Vagina (tissue), 2 donors: ENCODE measurements around the gene POGLUT2. TPM values are rescaled to one million over a fixed set of nuclear protein-coding genes. Genes with fewer than 3 reads are reported as not detected.

ENCODE experiments used
- DNase-seq, 2 donors: peaks; one replicate each; pipeline ENCODE4 v3.0.0-alpha.2; 2017; ENCODE audit errors: extremely low spot score in 2 of 2
- H3K27ac ChIP-seq: fragments of 200-600 bp; sonication (generic); one replicate; pipeline ENCODE4 v1.5.1; 2019
- H3K27me3 ChIP-seq: fragments of 200-600 bp; sonication (generic); one replicate; pipeline ENCODE4 v1.5.1; 2019
- H3K36me3 ChIP-seq, 2 donors: fragments of 200-600 bp; sonication (generic); one replicate each; pipeline ENCODE4 v1.5.1; 2017 to 2019
- H3K4me1 ChIP-seq: fragments of 200-600 bp; sonication (generic); one replicate; pipeline ENCODE4 v1.5.1; 2019
- H3K4me3 ChIP-seq, 2 donors: fragments of 200-600 bp; sonication (generic); 1 replicate in 1 of 2; 2 replicates in 1 of 2; pipeline ENCODE4 v1.5.1; 2016 to 2019
- H3K9me3 ChIP-seq: fragments of 200-600 bp; sonication (generic); one replicate; pipeline ENCODE4 v1.5.1; 2019
- POLR2A ChIP-seq, 2 donors: fragments of 450-650 bp; IDR thresholded peaks; one replicate each; pipeline ENCODE4 v1.6.1; 2017; ENCODE audit warnings: antibody characterized with exemption in 2 of 2, mild to moderate bottlenecking in 2 of 2, moderate library complexity in 2 of 2
- POLR2AphosphoS5 ChIP-seq, 2 donors: sonication (generic); formaldehyde crosslinking; IDR thresholded peaks; one replicate each; pipeline ENCODE4 v1.9.0; 2017; ENCODE audit warnings: antibody characterized with exemption in 2 of 2, mild to moderate bottlenecking in 2 of 2, low read depth in 1 of 2; ENCODE audit not compliant: insufficient read depth in 1 of 2
- intact Hi-C: fragments of 100-400 bp; cut with DNase I; formaldehyde crosslinking; loops from one replicate; pipeline ENCODE4 v1.15.1; 2023
- total RNA-seq: library from RNA; depleted of rRNA; stranded (reverse); fragments of >200 nt; gene quantifications from one replicate; pipeline ENCODE4 v1.2.3, GENCODE V29; 2016
- TF ChIP-seq, protein P1 (sequence below), 3 experiments: fragments of 450-650 bp in 2 of 3; fragments of 200-600 bp in 1 of 3; sonication (generic) in 1 of 3; IDR thresholded peaks; one replicate each; pipeline ENCODE4 v1.5.1; 2017 to 2019; ENCODE audit warnings: antibody characterized with exemption in 3 of 3, mild to moderate bottlenecking in 2 of 3, moderate library complexity in 2 of 3

POGLUT2 gene
- total RNA-seq, 1 donor from 2014 or later: 5.4 TPM

DNA sequence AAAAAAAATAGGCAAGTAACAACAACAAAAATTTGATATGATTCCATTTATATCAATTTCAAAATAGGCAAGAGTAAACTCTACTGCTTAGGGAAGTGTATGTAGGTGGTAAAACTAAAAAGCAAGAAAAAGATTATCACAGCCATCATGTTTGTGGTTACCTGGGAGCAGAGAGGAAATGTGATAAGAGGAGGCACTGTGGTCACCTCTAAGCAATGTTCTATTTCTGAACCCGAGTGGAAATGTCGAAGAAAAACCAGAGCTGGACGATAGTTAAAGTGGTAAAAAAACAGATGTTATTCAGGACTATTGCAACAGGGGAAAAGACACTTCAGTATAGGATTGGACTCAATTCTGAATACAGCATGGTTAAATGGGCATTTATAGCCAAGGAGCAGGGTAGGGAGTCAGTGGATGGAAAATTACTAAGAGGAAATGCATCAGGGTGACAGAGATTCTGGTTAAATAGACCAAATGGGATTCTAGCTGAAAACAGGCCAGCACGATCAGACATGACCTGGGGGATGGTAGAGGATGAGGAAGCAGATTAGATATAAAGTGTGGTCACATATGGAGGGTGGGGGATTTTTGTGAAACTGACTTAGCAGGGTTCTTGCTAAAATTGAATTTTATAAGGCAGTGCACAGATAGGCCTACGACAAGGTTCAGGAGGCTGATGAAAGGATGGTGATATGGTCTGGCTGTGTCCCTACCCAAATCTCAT lies 19.2 kb downstream of the POGLUT2 start:
- intact Hi-C loops: no loop called here
- no peak for DNase-seq
- Histone ChIP-seq H3K9me3 (no peaks in the 10 kb centered on the region), H3K4me3 (no peak overlapping the region), H3K4me1 (no peaks in the 10 kb centered on the region), H3K27me3 (no peaks in the 10 kb centered on the region), H3K36me3 (no peaks in the 10 kb centered on the region), H3K27ac (no peak overlapping the region)
- TF ChIP-seq, protein P1, sequence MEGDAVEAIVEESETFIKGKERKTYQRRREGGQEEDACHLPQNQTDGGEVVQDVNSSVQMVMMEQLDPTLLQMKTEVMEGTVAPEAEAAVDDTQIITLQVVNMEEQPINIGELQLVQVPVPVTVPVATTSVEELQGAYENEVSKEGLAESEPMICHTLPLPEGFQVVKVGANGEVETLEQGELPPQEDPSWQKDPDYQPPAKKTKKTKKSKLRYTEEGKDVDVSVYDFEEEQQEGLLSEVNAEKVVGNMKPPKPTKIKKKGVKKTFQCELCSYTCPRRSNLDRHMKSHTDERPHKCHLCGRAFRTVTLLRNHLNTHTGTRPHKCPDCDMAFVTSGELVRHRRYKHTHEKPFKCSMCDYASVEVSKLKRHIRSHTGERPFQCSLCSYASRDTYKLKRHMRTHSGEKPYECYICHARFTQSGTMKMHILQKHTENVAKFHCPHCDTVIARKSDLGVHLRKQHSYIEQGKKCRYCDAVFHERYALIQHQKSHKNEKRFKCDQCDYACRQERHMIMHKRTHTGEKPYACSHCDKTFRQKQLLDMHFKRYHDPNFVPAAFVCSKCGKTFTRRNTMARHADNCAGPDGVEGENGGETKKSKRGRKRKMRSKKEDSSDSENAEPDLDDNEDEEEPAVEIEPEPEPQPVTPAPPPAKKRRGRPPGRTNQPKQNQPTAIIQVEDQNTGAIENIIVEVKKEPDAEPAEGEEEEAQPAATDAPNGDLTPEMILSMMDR (IDR thresholded peaks at IDR 0.05): no peak
- TF ChIP-seq POLR2A (IDR thresholded peaks at IDR 0.05) (no peak), POLR2AphosphoS5 (IDR thresholded peaks at IDR 0.05; ENCODE audit: insufficient read depth in 1 of 2, low read depth in 1 of 2) (no peak)

DNA sequence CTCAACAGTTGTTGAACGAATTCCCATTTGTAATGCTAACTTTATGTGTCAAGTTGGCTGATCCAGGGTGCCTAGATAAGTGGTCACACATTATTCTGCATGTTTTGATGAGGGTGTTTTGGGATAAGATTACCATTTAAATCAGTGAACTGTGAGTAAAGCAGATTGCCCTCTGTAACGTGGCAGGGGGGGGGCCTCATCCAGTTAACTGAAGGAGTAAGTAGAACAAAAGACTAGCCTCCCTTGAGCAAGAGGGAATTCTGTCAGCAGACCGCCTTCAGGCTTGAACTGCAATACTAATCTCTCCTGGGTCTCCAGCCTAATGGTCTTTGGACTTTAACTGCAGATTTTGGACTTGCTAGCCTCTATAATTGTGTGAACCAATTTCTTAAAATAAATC lies 21.0 kb downstream of the POGLUT2 start:
- Histone ChIP-seq H3K36me3 (no peaks in the 10 kb centered on the region), H3K4me1 (peaks cover 10% of the 10 kb centered on the region), H3K9me3 (no peaks in the 10 kb centered on the region), H3K27ac (no peak overlapping the region), H3K4me3 (no peak overlapping the region), H3K27me3 (no peaks in the 10 kb centered on the region)
- no peak for DNase-seq
- TF ChIP-seq POLR2AphosphoS5 (IDR thresholded peaks at IDR 0.05; ENCODE audit: insufficient read depth in 1 of 2, low read depth in 1 of 2) (no peak), POLR2A (IDR thresholded peaks at IDR 0.05) (no peak)
- TF ChIP-seq, protein P1 (IDR thresholded peaks at IDR 0.05): no peak
- intact Hi-C loops: no loop called here

DNA sequence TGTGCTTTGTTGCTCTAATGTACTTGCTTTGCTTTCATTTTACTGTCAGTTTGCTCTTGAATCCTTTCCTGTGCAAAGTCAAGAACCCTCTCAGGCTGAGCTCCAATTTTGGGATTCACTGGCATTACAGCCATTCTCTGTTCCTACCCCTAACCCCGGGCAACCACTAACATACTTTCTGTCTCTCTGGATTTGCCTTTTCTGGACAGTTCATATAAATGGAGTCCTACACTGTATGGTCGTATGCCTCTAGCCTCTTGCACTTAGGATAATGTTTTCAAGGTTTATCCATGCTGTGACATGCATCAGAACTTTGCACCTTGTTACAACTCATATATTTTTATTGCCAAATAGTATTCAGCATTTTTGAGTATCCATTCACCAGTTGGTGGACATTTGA lies 22.5 kb downstream of the POGLUT2 start:
- Histone ChIP-seq H3K4me3 (no peak overlapping the region), H3K9me3 (no peaks in the 10 kb centered on the region), H3K27ac (no peak overlapping the region), H3K27me3 (no peaks in the 10 kb centered on the region), H3K4me1 (peaks cover 16% of the 10 kb centered on the region), H3K36me3 (no peaks in the 10 kb centered on the region)
- TF ChIP-seq POLR2AphosphoS5 (IDR thresholded peaks at IDR 0.05; ENCODE audit: insufficient read depth in 1 of 2, low read depth in 1 of 2) (no peak), POLR2A (IDR thresholded peaks at IDR 0.05) (no peak)
- TF ChIP-seq, protein P1 (IDR thresholded peaks at IDR 0.05): no peak
- intact Hi-C loops: no loop called here
- no peak for DNase-seq

DNA sequence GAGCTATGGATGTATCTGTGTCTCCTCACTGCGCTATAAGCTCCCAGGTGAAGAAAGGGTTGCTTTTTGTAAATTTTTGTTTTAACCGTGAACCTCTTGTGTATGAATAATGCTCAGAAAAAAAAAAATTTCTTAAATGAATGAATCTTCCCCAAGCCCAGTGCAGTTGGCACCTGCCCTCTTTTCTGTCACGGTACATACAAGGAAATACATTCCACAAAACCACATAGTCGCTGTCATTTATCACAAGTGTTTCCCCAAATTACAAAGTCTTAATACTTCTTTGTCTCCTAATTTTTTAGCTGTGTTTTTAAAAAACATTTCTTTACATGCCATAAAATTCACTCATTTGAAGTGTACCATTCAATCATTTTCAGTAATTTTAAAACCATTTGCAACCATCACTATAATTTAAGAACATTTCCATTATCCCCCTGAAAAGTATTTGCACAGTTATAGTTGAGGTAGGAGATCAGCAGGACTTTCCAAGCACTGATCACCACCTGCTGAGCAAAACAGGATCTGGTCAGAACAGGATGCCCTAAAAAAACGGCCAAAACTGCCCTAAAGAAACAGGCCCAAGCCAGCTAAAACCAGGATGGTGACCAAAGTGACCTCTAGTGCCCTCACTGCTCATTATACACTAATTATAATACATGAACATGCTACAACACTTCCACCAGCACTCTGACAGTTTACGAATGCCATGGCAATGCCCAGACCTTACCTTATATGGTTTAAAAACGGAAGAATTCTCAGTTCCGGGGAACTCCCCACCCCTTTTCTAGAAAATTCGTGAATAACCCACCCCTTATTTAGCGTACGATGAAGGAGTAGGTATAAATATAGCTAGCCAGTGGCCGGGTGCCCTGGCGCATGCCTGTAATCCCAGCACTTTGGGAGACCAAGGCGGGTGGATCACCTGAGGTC lies 23.9 kb downstream of the POGLUT2 start:
- H3K27ac ChIP-seq: no peak overlapping the region
- peaks cover 16% of the 10 kb centered on the region for H3K4me1 ChIP-seq
- no peaks in the 10 kb centered on the region for H3K36me3 ChIP-seq
- TF ChIP-seq POLR2AphosphoS5 (IDR thresholded peaks at IDR 0.05; ENCODE audit: insufficient read depth in 1 of 2, low read depth in 1 of 2): no peak
- no peak for TF ChIP-seq POLR2A (IDR thresholded peaks at IDR 0.05)
- TF ChIP-seq, protein P1 (IDR thresholded peaks at IDR 0.05): no peak
- no peak for DNase-seq
- intact Hi-C loops: no loop called here
- no peaks in the 10 kb centered on the region for H3K27me3 ChIP-seq
- H3K4me3 ChIP-seq: no peak overlapping the region
- no peaks in the 10 kb centered on the region for H3K9me3 ChIP-seq
